ENCODE data around the gene ABHD17A. TPM values are rescaled to one million over a fixed set of nuclear protein-coding genes. Genes with fewer than 3 reads are reported as not detected.

Gene ABHD17A
- total RNA-seq, 1 experiment from 2014 or later, result 102 TPM

GRCh38 chr19:1923319-1923718, 38.0 kb upstream of the ABHD17A start:
- Histone ChIP-seq H2AFZ (ENCODE audit: low read length) (no peak overlapping the region), H3F3A (ENCODE audit: low read length, unreplicated experiment) (no peaks in the 10 kb centered on the region), H3K4me3 (ENCODE audit: low read length) (no peak overlapping the region), H3K9me3 (ENCODE audit: low read length) (no peaks in the 10 kb centered on the region), H4K20me1 (ENCODE audit: low read length) (no peaks in the 10 kb centered on the region), H3K4me1 (ENCODE audit: insufficient read depth, low read length) (no peaks in the 10 kb centered on the region), H3K27ac (ENCODE audit: low read length) (no peak overlapping the region), H3K27me3 (ENCODE audit: low read length) (no peaks in the 10 kb centered on the region), H3K79me2 (ENCODE audit: low read length) (no peaks in the 10 kb centered on the region), H3K36me3 (ENCODE audit: low read depth, low read length) (peaks cover 4% of the 10 kb centered on the region; the same call in 1 of the 2 replicates), H3K4me2 (ENCODE audit: low read length) (no peak overlapping the region), H3K9ac (ENCODE audit: low read length) (no peak overlapping the region), H3K9me2 (replicated peaks; ENCODE audit: low read length) (no peaks in the 10 kb centered on the region)
- ChIA-PET CTCF (no interaction called here), POLR2A (ENCODE audit: unreplicated experiment) (no interaction called here)
- intact Hi-C loops (cut with micrococcal nuclease), result no loop called here
- ATAC-seq (no peak), DNase-seq (no peak)
- TF ChIP-seq EZH2 (IDR thresholded peaks at IDR 0.05; ENCODE audit: low read length, unreplicated experiment), result no peak
- no peak for TF ChIP-seq EZH2phosphoT487 (IDR thresholded peaks at IDR 0.05; ENCODE audit: borderline replicate concordance, low read length)
- TF ChIP-seq CTCF (conservative IDR thresholded peaks at IDR 0.05; ENCODE audit: low read depth, low read length), result no peak
- BruUV-seq (replicated peaks), result no TSS peak

GRCh38 chr19:1922803-1923202, 37.5 kb upstream of the ABHD17A start:
- TF ChIP-seq EZH2 (IDR thresholded peaks at IDR 0.05; ENCODE audit: low read length, unreplicated experiment) (no peak), EZH2phosphoT487 (IDR thresholded peaks at IDR 0.05; ENCODE audit: borderline replicate concordance, low read length) (no peak), CTCF (conservative IDR thresholded peaks at IDR 0.05; ENCODE audit: low read depth, low read length) (no peak)
- ChIA-PET CTCF (no interaction called here), POLR2A (ENCODE audit: unreplicated experiment) (no interaction called here)

GRCh38 chr19:1921825-1922224, 36.5 kb upstream of the ABHD17A start:
- Histone ChIP-seq H3K27ac (ENCODE audit: low read length) (no peak overlapping the region), H3F3A (ENCODE audit: low read length, unreplicated experiment) (no peaks in the 10 kb centered on the region), H3K9ac (ENCODE audit: low read length) (no peak overlapping the region), H3K9me3 (ENCODE audit: low read length) (no peaks in the 10 kb centered on the region), H3K4me2 (ENCODE audit: low read length) (no peak overlapping the region), H2AFZ (ENCODE audit: low read length) (no peak overlapping the region), H3K9me2 (replicated peaks; ENCODE audit: low read length) (no peaks in the 10 kb centered on the region), H3K4me3 (ENCODE audit: low read length) (no peak overlapping the region), H3K4me1 (ENCODE audit: insufficient read depth, low read length) (no peaks in the 10 kb centered on the region), H3K79me2 (ENCODE audit: low read length) (no peaks in the 10 kb centered on the region), H4K20me1 (ENCODE audit: low read length) (no peaks in the 10 kb centered on the region), H3K27me3 (ENCODE audit: low read length) (no peaks in the 10 kb centered on the region), H3K36me3 (ENCODE audit: low read depth, low read length) (peaks cover 4% of the 10 kb centered on the region; the same call in 1 of the 2 replicates)
- POLR2A ChIA-PET (ENCODE audit: unreplicated experiment), result no interaction called here
- ATAC-seq, result no peak
- no peak for TF ChIP-seq EZH2 (IDR thresholded peaks at IDR 0.05; ENCODE audit: low read length, unreplicated experiment)
- no peak for TF ChIP-seq EZH2phosphoT487 (IDR thresholded peaks at IDR 0.05; ENCODE audit: borderline replicate concordance, low read length)
- TF ChIP-seq CTCF (conservative IDR thresholded peaks at IDR 0.05; ENCODE audit: low read depth, low read length), result no peak
- CTCF ChIA-PET, result no interaction called here
- no TSS peak for BruUV-seq (replicated peaks)
- no peak for DNase-seq
- intact Hi-C loops (cut with micrococcal nuclease), result no loop called here

More at GRCh38 chr19:1922803-1923202, 37.5 kb upstream of the ABHD17A start:
- no peaks in the 10 kb centered on the region for H3K9me2 ChIP-seq (replicated peaks; ENCODE audit: low read length)
- no peak overlapping the region for H2AFZ ChIP-seq (ENCODE audit: low read length)
- no peak overlapping the region for H3K27ac ChIP-seq (ENCODE audit: low read length)
- no peaks in the 10 kb centered on the region for H3K4me1 ChIP-seq (ENCODE audit: insufficient read depth, low read length)
- H3K79me2 ChIP-seq (ENCODE audit: low read length), result no peaks in the 10 kb centered on the region
- H4K20me1 ChIP-seq (ENCODE audit: low read length), result no peaks in the 10 kb centered on the region
- no peak overlapping the region for H3K4me2 ChIP-seq (ENCODE audit: low read length)
- no peaks in the 10 kb centered on the region for H3F3A ChIP-seq (ENCODE audit: low read length, unreplicated experiment)
- no peak overlapping the region for H3K4me3 ChIP-seq (ENCODE audit: low read length)
- DNase-seq, result no peak
- H3K36me3 ChIP-seq (ENCODE audit: low read depth, low read length), result peaks cover 4% of the 10 kb centered on the region; the same call in 1 of the 2 replicates
- BruUV-seq (replicated peaks), result no TSS peak
- H3K9me3 ChIP-seq (ENCODE audit: low read length), result no peaks in the 10 kb centered on the region
- H3K9ac ChIP-seq (ENCODE audit: low read length), result no peak overlapping the region
- no peaks in the 10 kb centered on the region for H3K27me3 ChIP-seq (ENCODE audit: low read length)
- intact Hi-C loops (cut with micrococcal nuclease), result no loop called here
- no peak for ATAC-seq

Measured in PC-3 (cell line).